ENCODE results near the gene SMTNL2. TPM values are rescaled to one million over a fixed set of nuclear protein-coding genes. Genes with fewer than 3 reads are reported as not detected.
A peak's percentile ranks its signal among the peaks of the same experiment; 100 is the strongest.

The SMTNL2 gene
- total RNA-seq, 2 donors from 2014 or later = 0.51 to 0.79 TPM

GRCh38 chr17:4587195-4587594 lies 2.9 kb downstream of the SMTNL2 start:
- Histone ChIP-seq H3K27me3 (ENCODE audit: control insufficient read depth, insufficient read depth, low read length, poor library complexity, severe bottlenecking) (peaks cover 50% of the 10 kb centered on the region), H3K4me3 (ENCODE audit: low read length) (no peak overlapping the region), H3K4me1 (ENCODE audit: control insufficient read depth, insufficient read depth, low read length) (no peaks in the 10 kb centered on the region), H3K9ac (ENCODE audit: extremely low read depth, low read length, poor library complexity, severe bottlenecking) (no peak overlapping the region), H3K36me3 (ENCODE audit: control insufficient read depth, insufficient read depth, low read length) (no peaks in the 10 kb centered on the region), H3K27ac (ENCODE audit: low read depth, low read length) (no peak overlapping the region), H3K9me3 (ENCODE audit: control insufficient read depth, low read length) (no peaks in the 10 kb centered on the region)
- Mint-ChIP-seq H3K27me3 (ENCODE audit: insufficient read depth) (peaks cover 57% of the 10 kb centered on the region), H3K4me1 (peaks cover 5% of the 10 kb centered on the region), H3K4me3 (no peak overlapping the region), H3K27ac (no peak overlapping the region), H3K9me3 (no peaks in the 10 kb centered on the region), H3K36me3 (ENCODE audit: low read depth) (no peaks in the 10 kb centered on the region)
- TF ChIP-seq CTCF (conservative IDR thresholded peaks at IDR 0.05) = no peak
- WGBS, 2 experiments (ENCODE audit: insufficient coverage in 1 of 2, insufficient read length in 1 of 2) = 93 to 94% methylated on average over 3 to 7 of the region's 7 CpGs
- DNase-seq = no peak

- Histone ChIP-seq H3K27me3 (ENCODE audit: control insufficient read depth, insufficient read depth, low read length, poor library complexity, severe bottlenecking) (peaks cover 45% of the 10 kb centered on the region), H3K9ac (ENCODE audit: extremely low read depth, low read length, poor library complexity, severe bottlenecking) (no peak overlapping the region), H3K36me3 (ENCODE audit: control insufficient read depth, insufficient read depth, low read length) (no peaks in the 10 kb centered on the region), H3K9me3 (ENCODE audit: control insufficient read depth, low read length) (no peaks in the 10 kb centered on the region), H3K4me1 (ENCODE audit: control insufficient read depth, insufficient read depth, low read length) (no peaks in the 10 kb centered on the region), H3K27ac (ENCODE audit: low read depth, low read length) (no peak overlapping the region), H3K4me3 (ENCODE audit: low read length) (no peak overlapping the region)
- H3K36me3 Mint-ChIP-seq (ENCODE audit: low read depth) = no peaks in the 10 kb centered on the region
- peaks cover 5% of the 10 kb centered on the region for H3K4me1 Mint-ChIP-seq
- 85% methylated on average over 9 of the region's 9 CpGs; no CpG with 5 or more reads in 1 of the 2 experiments for WGBS, 2 experiments (ENCODE audit: insufficient coverage in 1 of 2, insufficient read length in 1 of 2)
- no peak overlapping the region for H3K4me3 Mint-ChIP-seq
- no peak overlapping the region for H3K27ac Mint-ChIP-seq
- TF ChIP-seq CTCF (conservative IDR thresholded peaks at IDR 0.05) = no peak
- peaks cover 51% of the 10 kb centered on the region for H3K27me3 Mint-ChIP-seq (ENCODE audit: insufficient read depth)
- DNase-seq = no peak
- H3K9me3 Mint-ChIP-seq = no peaks in the 10 kb centered on the region
Measured at GRCh38 chr17:4587803-4588202, 3.5 kb downstream of the SMTNL2 start.

- no peak overlapping the region for H3K27ac ChIP-seq (ENCODE audit: low read depth, low read length)
- Mint-ChIP-seq H3K9me3 (no peaks in the 10 kb centered on the region), H3K4me1 (peaks cover 5% of the 10 kb centered on the region), H3K4me3 (no peak overlapping the region), H3K36me3 (ENCODE audit: low read depth) (no peaks in the 10 kb centered on the region), H3K27ac (no peak overlapping the region), H3K27me3 (ENCODE audit: insufficient read depth) (peaks cover 45% of the 10 kb centered on the region)
- H3K4me3 ChIP-seq (ENCODE audit: low read length) = no peak overlapping the region
- no peak overlapping the region for H3K9ac ChIP-seq (ENCODE audit: extremely low read depth, low read length, poor library complexity, severe bottlenecking)
- WGBS, 2 experiments (ENCODE audit: insufficient coverage in 1 of 2, insufficient read length in 1 of 2) = 87 to 89% methylated on average over 8 to 11 of the region's 11 CpGs
- H3K36me3 ChIP-seq (ENCODE audit: control insufficient read depth, insufficient read depth, low read length) = no peaks in the 10 kb centered on the region
- peaks cover 39% of the 10 kb centered on the region for H3K27me3 ChIP-seq (ENCODE audit: control insufficient read depth, insufficient read depth, low read length, poor library complexity, severe bottlenecking)
- DNase-seq = peak; percentile 60
- no peak for TF ChIP-seq CTCF (conservative IDR thresholded peaks at IDR 0.05)
- no peaks in the 10 kb centered on the region for H3K4me1 ChIP-seq (ENCODE audit: control insufficient read depth, insufficient read depth, low read length)
- no peaks in the 10 kb centered on the region for H3K9me3 ChIP-seq (ENCODE audit: control insufficient read depth, low read length)
Measured at GRCh38 chr17:4588391-4588790, 4.1 kb downstream of the SMTNL2 start.
